Brain pericyte (primary cell): ENCODE measurements around the gene TMEM92.

Experiments
- DNase-seq: peaks from one replicate; pipeline ENCODE4 v3.0.0-alpha.2; 2012; ENCODE audit warnings: low read depth, low spot score

Gene TMEM92

DNA sequence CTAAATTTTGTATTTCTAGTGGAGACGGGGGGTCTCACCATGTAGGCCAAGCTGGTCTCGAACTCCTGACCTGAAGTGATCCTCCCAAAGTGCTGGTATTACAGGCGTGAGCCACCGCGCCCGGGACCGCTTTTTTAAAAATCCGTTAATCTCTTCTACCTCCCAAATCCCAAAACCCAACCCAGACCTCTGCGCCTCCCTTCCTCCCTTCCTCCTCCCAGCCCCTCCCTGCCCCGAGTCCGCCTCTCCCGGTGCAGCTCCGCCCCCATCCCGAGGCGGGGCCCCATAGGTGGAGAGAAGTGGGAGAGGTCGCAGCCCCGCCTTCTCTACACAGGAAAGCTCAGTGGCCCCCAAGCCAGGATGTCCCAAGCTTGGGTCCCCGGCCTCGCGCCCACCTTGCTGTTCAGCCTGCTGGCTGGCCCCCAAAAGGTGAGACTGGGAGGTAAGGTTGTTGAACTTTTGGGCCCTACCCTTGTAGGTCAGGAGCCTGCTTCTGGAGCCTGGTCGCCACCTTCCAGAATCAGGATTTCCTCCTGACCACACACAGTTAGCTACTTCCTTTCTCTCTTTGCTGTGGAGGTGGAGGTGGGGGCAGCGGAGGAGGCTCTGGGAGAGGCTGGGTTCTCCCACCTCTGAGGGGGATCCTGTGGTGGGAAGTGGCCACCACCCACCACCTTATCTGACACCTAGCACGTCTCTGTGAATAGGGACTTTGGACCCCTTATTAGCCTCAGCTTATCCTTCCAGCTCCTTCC, at the start of gene TMEM92:
TMEM92 (plus strand) TSS at position 325 of the 755 bp plus-strand sequence; CDS start at position 361, 36 bp downstream.
- no peak for DNase-seq

DNA sequence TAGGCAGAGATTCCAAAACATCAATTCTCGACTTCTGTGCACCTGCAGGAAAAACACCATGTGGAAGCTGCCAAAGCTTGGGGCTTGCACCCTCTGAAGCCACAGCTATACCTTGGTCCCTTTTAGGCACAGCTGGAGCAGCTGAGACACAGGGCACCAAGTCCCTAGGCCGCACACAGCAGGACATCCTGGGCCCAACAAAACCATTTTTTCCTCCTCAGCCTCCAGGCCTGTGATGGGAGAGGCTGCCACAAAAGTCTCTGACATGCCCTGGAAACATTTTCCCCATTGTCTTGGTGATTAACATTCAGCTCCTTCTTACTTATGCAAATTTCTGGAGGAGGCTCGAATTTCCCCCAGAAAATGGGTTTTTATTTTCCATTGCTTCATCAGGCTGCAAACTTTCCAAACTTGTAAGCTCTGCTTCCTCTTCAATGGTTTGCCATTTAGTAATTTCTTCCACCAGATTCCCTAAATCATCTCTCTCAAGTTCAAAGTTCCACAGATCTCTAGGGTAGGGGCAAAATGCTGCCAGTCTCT, 48.5 kb upstream of the TMEM92 start:
- DNase-seq = no peak

DNA sequence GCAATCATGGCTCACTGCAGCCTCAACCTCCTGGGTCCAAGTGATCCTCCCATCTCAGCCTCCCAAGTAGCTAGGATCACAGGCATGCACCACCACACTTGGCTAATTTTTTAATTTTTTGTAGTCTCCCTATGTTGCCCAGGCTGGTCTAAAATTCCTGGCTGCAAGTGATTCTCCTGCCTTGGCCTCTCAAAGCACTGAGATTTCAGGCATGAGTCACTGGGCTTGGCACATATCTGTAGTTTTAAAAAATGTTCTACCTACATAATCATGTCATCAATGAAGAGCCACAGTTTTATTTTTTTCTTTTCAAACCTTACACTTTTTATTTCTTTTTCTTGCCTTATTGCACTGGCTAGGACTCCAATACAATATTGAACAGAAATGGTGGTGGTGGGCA, 39.7 kb upstream of the TMEM92 start:
- no peak for DNase-seq

DNA sequence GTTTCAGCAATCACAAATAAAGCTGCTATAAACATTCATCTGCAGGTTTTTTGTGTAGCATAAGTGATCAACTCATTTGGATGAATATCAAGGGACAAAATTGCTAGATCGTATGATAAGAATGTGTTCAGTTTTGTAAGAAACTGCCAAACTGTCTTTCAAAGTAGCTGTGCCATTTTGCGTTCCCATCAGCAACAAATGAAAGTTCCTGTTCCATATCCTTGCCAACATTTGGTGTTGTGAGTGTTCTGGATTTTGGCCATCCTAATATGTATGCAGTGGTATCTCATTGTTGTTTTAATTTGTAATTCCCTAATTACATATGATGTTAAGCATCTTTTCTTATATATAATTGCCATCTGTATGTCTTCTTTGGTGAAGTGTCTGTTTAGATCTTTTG, 36.4 kb upstream of the TMEM92 start:
- DNase-seq = no peak

DNA sequence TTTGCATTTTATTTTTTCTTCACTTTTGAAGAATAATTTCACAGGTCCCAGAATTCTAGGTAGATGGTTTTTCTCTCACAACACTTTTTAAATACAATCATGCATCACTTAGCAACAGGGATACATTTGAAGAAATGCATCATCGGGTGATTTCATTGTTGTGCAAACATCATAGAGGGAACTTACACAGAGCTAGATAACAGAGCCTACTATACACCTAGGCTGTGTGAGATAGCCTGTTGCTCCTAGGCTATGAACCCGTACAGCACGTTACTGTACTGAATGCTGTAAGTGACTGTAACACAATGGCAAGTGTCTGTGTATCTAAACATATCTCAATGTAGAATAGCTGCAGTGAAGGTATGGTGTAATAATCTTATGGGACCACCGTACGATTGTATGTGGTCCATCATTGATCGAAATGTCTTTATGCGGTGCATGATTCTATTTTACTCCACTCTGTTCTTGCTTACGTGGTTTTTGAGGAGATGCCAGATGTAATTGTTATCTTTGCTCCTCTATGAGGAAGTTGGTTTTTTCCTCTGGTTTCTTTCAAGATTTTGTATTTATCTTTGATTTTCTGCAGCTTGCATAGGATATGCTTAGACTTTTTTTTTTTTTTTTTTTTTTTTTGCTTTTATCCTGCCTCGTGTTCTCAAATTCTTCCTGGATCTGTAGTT, 35.5 kb upstream of the TMEM92 start:
- no peak for DNase-seq

DNA sequence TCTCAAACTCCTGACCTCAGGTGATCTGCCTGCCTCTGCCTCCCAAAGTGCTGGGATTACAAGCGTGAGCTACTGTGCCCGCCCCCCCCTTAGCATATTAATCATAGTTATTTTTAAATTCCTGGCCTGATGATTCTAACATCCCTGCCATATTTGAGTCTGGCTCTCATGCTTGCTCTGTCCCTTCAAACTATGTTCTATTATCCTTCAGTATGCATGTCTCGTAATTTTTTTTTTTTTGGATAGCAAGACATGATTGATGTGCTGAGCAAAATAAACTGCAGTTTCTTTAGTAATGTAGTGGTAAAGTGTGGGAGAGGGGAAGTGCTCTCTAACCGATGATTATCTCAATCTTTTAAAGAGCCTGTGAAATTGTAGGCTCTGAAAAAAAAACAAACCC, 34.3 kb upstream of the TMEM92 start:
- no peak for DNase-seq

DNA sequence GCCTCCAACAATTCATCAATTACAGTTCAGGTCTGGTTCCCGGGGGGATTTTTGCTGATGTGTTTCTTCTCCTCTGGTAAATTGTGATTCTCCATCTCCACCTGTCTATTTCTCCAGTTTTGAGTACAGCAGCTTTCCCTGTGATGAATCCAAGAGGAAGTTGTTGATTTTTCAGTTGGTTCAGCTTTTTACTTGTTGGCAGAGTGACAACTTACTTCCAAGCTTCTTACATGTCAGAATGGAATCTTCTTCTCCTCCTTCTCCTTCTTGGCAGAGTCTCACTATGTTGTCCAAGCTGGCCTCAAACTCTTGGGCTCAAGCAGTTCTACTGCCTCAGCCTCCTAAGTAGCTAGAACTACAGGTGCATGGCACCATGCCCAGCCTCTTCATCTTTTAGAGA, 33.4 kb upstream of the TMEM92 start:
- DNase-seq = no peak

DNA sequence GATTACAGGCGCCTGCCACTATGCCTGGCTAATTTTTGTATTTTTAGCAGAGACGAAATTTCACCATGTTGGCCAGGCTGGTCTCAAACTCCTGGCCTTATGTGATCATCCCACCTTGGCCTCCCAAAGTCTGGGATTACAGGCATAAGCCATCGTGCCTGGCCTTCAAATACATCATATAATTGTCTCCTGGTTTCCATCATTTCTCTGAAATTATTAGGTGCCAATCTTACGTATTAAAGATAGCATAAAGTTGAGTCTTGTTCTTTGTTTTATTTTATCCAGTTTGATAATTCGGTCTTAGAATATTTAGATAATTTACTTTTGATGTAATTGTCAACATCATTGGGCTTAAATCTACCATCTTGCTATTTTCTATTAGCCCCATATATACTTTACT, 32.8 kb upstream of the TMEM92 start:
- DNase-seq = no peak

DNA sequence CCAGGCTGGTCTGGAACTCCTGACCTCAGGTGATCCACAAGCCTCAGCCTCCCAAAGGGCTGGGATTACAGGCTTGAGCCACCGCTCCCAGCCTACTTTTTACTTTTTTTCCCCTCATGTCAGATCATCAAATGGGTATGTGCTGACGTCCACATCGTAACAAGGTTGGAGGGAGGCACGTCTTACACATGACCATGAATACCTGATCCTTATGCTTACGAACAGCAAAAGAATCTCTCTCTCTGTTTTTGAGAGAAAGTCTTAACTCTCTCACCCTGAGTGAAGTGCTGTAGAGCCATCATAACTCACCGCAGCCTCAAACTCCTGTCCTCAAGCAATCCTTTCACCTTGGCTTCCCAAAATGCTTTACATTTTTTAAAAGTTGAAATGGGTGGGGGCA, 29.5 kb upstream of the TMEM92 start:
- no peak for DNase-seq

DNA sequence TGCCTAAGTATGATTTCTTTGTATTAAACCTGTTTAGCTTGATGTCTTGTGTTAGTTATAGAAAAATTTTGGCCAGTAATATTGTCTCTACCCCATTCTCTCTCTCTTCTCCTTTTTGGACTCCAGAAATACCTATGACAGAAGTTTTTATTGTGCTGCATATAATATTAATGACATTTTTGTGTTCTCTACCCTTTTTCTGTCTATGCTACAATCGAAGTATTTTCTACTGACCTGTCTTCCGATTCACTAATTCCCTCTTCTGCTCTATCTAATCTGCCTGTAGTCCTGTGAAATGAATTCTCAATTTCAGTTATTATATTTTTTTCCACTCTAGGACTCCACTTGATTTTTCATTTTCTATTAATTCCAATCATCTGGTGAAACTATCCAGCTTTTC, 26.0 kb upstream of the TMEM92 start:
- no peak for DNase-seq

DNA sequence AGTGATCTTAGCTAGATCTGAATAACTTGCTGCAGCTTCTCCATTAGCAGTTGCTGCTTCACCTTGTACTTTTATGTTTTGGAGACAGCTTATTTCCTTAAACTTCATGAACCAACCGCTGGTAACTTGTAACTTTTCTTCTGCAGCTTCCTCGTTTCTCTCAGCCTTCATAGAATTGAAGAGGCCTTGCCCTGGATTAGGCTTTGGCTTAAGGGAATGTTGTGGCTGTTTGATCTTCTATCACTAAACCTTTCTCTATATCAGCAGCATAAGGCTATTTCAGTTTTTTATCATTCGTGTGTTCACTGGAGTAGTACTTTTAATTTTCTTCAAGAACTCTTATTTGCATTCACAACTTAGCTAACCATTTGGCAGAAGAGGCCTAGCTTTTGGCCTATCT, 21.5 kb upstream of the TMEM92 start:
- no peak for DNase-seq

DNA sequence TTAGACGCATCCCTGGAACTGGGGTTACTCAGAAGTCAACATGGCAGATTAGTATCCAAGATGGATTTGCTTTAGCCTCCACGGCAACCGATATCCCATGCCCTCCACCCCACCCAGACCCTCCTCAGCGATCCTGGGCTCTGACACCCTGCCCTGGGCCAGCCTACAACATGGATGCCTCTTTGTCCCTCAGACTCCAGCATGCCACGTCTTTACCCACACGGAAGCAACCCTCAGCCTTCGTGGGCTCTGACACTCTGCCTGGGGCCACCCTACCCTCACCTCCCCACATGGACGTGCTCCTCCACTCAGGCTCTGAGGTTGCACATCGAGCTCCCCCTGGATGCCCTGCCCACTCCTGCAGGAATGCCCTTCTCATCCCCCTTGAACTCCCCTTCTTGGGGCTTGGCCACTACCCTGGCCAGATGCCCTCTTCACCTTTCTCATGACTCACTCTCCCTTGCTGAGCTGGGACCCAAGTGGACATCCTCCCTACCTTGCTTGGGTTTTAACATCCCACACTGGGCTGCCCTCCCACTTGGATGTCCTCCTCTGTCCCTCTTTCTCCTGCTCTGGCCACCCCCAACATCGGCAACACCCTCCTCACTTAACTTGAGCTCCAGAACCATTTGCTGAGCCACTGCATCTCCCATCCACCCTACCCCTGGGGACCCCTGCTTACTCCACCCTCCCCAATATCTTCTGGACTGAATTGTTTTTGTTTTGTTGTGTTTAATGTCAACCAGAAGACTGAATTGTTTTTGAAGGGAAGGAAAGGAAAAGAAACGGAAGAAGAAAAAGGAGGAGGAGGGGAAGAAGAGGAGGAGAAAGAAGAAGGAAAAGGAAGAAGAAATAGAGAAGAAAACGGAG, 18.3 kb upstream of the TMEM92 start:
- DNase-seq = no peak

DNA sequence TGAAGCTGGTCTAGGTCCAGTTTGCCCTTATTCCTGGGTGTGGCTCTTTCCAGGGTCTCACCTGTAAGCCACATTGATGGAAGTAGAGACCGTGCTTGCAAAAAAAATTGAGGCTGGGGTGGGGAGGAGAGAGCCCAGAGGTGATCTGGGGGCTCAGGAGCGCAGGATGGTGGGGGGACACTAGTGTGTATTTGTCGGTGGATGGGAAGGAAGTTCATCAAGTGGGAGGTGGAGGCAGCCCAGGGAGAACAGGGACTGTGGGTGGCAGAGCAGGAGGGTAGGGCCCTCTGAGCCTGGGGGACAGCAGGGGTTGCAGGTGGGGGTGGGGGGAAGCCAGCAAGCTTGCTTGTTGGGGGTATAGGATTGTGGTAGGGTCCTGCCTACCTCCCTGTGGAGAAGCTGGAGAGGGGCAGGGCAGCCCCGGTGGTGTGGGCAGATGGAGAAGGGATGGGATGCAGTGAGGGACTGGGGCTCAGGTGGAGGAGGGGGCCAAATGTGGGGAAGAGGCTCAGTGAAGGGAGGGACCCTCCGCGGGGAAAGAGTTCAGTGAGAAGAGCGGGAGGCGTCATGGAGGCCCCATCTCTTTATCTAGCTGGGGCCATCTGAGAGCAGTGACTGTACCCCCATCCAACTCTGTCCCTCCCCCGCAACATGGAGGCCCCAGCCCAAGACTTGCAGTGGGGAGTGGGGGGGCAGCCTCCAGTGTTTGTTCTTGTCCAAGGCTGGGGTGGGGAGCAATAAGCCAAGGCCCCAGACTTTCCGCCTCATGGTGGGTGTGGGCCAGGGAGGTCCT, 17.2 kb upstream of the TMEM92 start:
- DNase-seq = no peak

DNA sequence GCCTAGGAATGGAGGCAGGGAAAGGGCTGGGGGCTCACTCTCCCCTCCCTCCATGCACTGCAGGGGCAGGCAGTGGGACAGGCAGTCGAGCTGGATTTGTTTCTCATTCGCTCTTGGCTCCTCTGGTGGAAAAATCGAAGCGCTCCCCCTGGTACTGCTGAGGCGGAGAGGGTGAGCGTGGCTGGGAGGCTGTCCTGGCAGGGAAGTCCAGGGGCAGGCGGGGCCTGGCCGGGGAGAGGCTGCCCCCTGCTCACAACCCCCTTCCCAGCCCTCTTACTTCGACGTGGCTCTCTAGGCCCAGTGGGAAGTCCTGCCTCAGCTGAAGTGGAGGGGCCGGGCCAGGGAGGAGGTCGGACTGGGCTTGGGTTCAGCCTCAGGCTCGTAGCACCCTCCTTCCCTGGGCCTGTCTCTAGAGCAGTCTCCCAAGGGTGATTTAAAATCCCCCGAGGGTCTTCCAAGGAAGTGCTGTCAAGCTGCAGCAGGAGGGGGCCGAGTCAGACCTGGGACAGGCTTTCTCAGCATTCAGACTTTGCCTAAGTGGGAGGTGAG, 16.5 kb upstream of the TMEM92 start:
- DNase-seq = no peak

DNA sequence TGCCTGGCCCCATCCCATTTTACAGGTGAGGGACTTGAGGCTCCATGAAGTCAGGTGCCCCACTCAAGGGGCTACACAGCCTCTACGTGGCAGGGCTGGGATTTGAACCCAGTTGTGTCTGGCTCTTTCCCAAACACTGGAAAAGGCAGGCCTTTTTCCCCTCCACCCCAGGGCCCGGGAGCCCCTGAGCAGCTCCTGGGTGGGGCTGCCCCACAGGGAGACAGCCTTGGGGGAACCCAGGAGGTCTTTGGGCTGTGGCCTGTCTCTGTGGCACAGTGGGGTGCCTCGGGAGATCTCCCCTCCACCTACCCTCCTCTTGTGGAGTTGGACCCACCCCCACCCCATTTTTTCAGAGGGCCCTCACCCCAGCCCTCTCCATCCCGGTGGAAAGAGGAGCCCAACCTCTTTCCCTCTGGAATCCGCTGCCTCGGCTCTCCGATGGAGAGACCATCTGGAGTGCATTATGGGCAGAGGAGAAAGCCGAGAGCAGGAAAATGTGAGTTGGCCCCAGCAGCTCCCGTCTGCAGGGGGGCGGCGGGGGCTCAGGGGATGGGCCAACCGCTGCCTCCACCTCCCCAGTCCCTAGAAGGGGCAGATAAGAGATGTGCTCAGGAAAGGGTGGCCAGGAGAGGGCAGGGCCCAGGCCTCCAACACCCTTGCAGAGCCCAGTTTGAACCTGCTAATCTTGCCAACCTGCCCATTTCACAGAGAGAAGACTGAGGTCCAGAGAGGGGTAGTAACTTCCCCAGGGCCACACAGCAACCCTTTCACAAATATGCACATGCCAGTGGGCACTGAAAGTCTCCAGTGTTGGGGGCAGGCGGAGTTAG, 15.4 kb upstream of the TMEM92 start:
- DNase-seq = no peak

DNA sequence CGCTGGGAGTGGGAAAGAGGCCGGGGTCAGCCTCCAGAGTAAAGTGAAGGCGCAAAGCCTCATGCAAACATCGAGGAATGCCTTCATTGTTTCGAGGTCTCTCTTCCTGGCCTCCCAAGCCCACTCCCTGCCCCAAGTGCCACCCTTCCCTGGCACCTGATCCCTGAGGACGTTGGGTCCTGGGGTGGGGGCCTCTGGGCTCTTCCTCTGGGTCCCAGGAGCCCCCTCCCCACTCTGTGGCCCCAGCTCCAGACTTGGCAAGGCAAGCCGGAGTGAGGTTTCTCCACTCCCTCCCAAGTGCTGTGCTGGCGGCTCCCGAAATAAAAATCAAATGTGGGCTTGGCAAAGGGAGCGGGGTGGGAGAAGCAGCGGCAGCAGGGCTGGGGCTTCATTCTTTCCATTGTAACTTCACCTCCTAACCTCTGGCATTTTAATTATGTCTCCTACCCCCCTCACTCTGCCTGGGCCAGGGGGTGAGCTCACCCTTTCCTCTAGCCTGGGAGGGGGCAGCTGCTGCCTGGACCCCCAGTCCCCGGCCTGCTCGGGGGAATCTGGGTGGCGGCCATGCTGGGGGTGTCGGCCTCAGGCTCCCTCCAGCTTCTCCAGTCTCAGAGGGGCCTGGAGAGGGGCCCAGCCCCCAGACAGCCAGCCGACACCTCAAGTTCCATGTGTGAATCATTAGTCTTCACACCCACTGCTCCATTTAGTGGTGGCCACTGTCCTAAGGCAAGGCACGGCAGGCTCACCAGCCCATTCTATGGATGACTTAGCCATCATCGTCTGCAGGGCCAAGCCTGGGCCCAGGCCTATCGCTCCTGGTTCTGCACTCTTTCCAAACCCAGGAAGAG, 14.6 kb upstream of the TMEM92 start:
- no peak for DNase-seq

DNA sequence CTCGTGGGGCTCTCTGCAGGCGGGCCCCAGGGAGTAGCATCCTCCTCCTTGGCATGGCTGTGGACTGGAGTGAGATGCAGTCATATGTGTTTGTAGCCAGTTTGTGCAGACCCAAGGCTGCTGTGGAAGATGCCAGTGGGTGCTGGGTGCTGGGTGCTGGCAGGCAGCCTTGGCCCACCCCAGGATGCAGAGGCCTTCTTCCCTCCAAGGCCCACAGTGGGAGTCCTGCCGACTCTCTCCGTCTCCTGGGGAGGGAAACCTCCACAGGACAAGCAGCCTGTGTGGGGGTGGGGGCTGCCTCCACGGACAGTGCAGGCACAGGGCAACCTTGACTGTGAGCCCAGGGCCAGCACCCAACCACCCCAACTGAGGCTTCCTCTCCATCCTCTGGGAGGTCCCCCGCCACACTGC, 13.8 kb upstream of the TMEM92 start:
- no peak for DNase-seq

DNA sequence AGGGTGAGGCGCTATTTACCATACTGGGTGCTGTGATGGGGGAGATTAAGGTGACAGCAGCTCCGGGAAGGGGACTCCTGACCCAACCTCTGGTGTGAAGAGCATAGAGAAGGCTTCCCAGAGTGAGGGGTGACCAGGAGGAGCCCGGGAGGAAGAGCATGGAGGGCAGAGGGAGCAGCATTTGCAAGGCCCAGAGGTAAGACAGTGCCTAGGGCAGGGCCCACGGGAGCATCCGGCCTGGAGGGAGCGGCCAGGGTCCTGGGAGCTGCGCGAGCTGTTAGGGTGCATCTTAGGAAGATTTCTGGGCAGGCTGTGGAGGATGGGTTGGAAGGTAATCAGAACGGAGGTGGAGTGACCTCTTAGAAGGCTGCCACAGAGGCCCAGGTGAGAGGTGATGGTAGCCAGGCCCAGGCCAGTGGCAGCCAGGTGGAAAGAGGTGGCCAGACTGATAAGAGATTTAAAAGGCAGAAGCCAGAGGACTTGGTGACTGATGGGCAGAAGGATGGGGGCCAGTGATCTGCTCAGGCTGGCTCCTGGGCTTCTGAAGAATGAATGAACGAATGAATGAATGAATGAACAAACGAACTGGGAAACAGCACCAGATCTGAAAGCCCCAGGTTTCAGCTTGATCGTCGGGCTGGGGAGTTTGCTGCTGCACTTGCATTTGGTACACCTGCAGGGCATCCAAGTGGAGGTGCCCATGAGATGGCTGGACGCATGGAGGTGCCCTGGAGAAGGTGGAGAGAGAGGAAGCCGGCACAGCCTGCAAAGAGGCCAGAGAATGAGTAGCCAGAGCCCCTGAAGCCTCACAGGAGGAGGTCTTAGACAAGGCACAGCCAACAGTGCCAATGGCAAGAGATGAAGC, 13.0 kb upstream of the TMEM92 start:
- no peak for DNase-seq
